Lung (tissue), 12 donors: ENCODE data around the gene DGKE. TPM values are rescaled to one million over a fixed set of nuclear protein-coding genes. Genes with fewer than 3 reads are reported as not detected.

Experiments used
- ATAC-seq: fragments of 200-7000 bp; cut with Tn5 transposase; one replicate; pipeline ENCODE4 v1.9.1; 2020; ENCODE audit warnings: moderate number of reproducible peaks; ENCODE audit not compliant: insufficient read depth, low FRiP score
- DNase-seq, 3 donors: peaks; one replicate each; pipeline ENCODE4 v3.0.0-alpha.2; 2013 to 2017
- H3K27ac ChIP-seq, 2 donors: one replicate each; pipeline ENCODE4 v1.5.1; 2013; ENCODE audit warnings: mild to moderate bottlenecking in 2 of 2, moderate library complexity in 2 of 2, control low read depth in 1 of 2, inconsistent platforms in 1 of 2, low read depth in 1 of 2, low read length in 1 of 2
- H3K27me3 ChIP-seq, 3 donors: one replicate each; pipeline ENCODE4 v1.5.1; 2013; ENCODE audit warnings: low read length in 2 of 3; ENCODE audit not compliant: control insufficient read depth in 3 of 3, insufficient read depth in 3 of 3
- H3K36me3 ChIP-seq, 4 donors: one replicate each; pipeline ENCODE4 v1.5.1; 2013; ENCODE audit warnings: low read length in 4 of 4, mild to moderate bottlenecking in 1 of 4, moderate library complexity in 1 of 4; ENCODE audit not compliant: control insufficient read depth in 4 of 4, insufficient read depth in 4 of 4
- H3K4me1 ChIP-seq, 5 donors: one replicate each; pipeline ENCODE4 v1.5.1; 2013; ENCODE audit warnings: low read length in 5 of 5, mild to moderate bottlenecking in 2 of 5, moderate library complexity in 1 of 5; ENCODE audit not compliant: control insufficient read depth in 5 of 5, insufficient read depth in 5 of 5
- H3K4me3 ChIP-seq: one replicate; pipeline ENCODE4 v1.5.1; 2013; ENCODE audit warnings: mild to moderate bottlenecking, control low read depth, moderate library complexity
- H3K9ac ChIP-seq, 2 donors: one replicate each; pipeline ENCODE4 v1.5.1; 2013; ENCODE audit warnings: low read length in 2 of 2, control low read depth in 1 of 2; ENCODE audit not compliant: insufficient read depth in 1 of 2
- H3K9me3 ChIP-seq, 4 donors: one replicate each; pipeline ENCODE4 v1.5.1; 2013; ENCODE audit warnings: low read length in 3 of 4, mild to moderate bottlenecking in 1 of 4, moderate library complexity in 1 of 4; ENCODE audit not compliant: control insufficient read depth in 4 of 4, insufficient read depth in 3 of 4
- WGBS, 2 donors: extraction: QIAGEN DNeasy Blood & Tissue Kit; methylation state at CpG; one replicate each; pipeline ENCODE4 v1.1.7; 2013; 5-methylcytosine and 5-hydroxymethylcytosine counted together
- polyA plus RNA-seq, 2 donors: library from polyadenylated mRNA; stranded (reverse); fragments of 200-250 nt; gene quantifications; one replicate each; pipeline ENCODE4 v1.2.1, GENCODE V29; 2013
- total RNA-seq, 2 donors: library from RNA; depleted of rRNA in 1 of 2; stranded (reverse); fragments of >200 nt in 1 of 2; gene quantifications; one replicate each; pipeline ENCODE4 v1.2.1, GENCODE V29; 2014 to 2021
- TF ChIP-seq, protein P1 (sequence below): IDR thresholded peaks from 2 replicates; pipeline ENCODE4 v1.5.1; 2012; ENCODE audit warnings: mild to moderate bottlenecking; ENCODE audit errors: control extremely low read depth, extremely low read depth
- donor health status: control.
- donor health status: control.
- donor health status: Bipolar disorder and iron deficiency.
- donor health status: healthy.
- donor health status: DM: yes; HTN: yes; CAD: no.

DGKE gene
- total and polyA plus RNA-seq, 4 donors: 1.5 to 38.2 (median 5.7) TPM

- Histone ChIP-seq H3K27ac (no peak overlapping the region), H3K36me3 (no peaks in the 10 kb centered on the region), H3K4me3 (no peak overlapping the region), H3K4me1 (peaks cover 0 to 3% (median 0%) of the 10 kb centered on the region in 5 donors), H3K27me3 (no peaks in the 10 kb centered on the region), H3K9me3 (no peaks in the 10 kb centered on the region), H3K9ac (no peak overlapping the region)
- 74 to 92% methylated on average over 4 of the region's 4 CpGs for WGBS, 2 donors
- DNase-seq: no peak
- TF ChIP-seq, protein P1, sequence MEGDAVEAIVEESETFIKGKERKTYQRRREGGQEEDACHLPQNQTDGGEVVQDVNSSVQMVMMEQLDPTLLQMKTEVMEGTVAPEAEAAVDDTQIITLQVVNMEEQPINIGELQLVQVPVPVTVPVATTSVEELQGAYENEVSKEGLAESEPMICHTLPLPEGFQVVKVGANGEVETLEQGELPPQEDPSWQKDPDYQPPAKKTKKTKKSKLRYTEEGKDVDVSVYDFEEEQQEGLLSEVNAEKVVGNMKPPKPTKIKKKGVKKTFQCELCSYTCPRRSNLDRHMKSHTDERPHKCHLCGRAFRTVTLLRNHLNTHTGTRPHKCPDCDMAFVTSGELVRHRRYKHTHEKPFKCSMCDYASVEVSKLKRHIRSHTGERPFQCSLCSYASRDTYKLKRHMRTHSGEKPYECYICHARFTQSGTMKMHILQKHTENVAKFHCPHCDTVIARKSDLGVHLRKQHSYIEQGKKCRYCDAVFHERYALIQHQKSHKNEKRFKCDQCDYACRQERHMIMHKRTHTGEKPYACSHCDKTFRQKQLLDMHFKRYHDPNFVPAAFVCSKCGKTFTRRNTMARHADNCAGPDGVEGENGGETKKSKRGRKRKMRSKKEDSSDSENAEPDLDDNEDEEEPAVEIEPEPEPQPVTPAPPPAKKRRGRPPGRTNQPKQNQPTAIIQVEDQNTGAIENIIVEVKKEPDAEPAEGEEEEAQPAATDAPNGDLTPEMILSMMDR: no peak
- no peak for ATAC-seq
Measured at GRCh38 chr17:56870081-56870651, 36.2 kb downstream of the DGKE start.

DNA sequence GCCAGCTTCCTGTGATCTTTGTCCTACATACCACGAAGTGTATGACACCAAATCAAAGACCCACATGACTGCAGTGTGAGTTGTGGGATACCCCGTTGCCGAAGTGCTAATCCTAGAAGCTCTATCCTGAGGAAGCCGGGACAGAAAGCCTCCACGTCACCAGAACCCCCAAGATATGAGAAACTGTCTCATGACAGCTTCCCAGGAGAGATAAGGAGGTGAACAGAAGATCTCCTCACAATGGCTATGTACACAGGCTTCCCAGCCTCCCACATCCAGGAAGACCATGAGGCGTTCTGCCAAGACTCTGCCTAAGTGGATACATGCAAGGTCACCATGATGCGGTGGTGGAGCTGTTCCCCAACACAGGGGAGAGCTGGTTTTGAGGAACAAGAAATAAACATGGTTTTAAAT lies 42.8 kb downstream of the DGKE start:
- Histone ChIP-seq H3K9ac (no peak overlapping the region), H3K27ac (no peak overlapping the region), H3K4me3 (no peak overlapping the region), H3K27me3 (no peaks in the 10 kb centered on the region), H3K9me3 (no peaks in the 10 kb centered on the region), H3K4me1 (no peaks in the 10 kb centered on the region), H3K36me3 (no peaks in the 10 kb centered on the region)
- DNase-seq (peak in 1 of 3 donors; percentile 6), ATAC-seq (no peak)
- TF ChIP-seq, protein P1: no peak
- 65 to 81% methylated on average over 7 of the region's 7 CpGs for WGBS, 2 donors

DNA sequence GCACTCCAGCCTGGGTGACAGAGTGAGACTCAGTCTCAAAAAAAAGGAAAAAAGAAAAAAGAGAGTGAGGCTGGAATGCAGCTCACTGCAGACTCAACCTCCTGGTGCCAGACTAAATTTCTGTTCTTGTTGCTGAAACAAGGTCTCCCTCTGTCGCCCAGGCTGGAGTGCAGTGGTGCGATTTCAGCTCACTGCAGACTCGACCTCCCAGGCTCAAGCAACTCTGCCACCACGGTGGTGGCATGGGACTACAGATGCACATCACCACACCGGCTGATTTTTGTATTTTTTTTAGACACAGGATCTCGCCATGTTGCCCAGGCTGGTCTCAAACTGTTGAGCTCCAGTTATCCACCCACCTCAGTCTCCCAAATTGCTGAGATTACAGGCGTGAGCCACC lies 45.3 kb downstream of the DGKE start:
- no peaks in the 10 kb centered on the region for H3K9me3 ChIP-seq
- TF ChIP-seq, protein P1: no peak
- 93 to 96% methylated on average over 7 of the region's 7 CpGs for WGBS, 2 donors
- no peak overlapping the region for H3K27ac ChIP-seq
- DNase-seq (no peak), ATAC-seq (no peak)
- no peaks in the 10 kb centered on the region for H3K27me3 ChIP-seq
- H3K4me3 ChIP-seq: no peak overlapping the region
- H3K4me1 ChIP-seq: no peaks in the 10 kb centered on the region
- no peak overlapping the region for H3K9ac ChIP-seq
- H3K36me3 ChIP-seq: no peaks in the 10 kb centered on the region

GRCh38 chr17:56880133-56880532 lies 46.2 kb downstream of the DGKE start:
- no peak for DNase-seq
- Histone ChIP-seq H3K27ac (no peak overlapping the region), H3K27me3 (no peaks in the 10 kb centered on the region), H3K36me3 (peaks cover 0 to 3% (median 0%) of the 10 kb centered on the region in 4 donors), H3K4me1 (no peaks in the 10 kb centered on the region), H3K9me3 (no peaks in the 10 kb centered on the region), H3K9ac (no peak overlapping the region), H3K4me3 (no peak overlapping the region)
- 52 to 62% methylated on average over 3 of the region's 3 CpGs for WGBS, 2 donors
- no peak for ATAC-seq
- TF ChIP-seq, protein P1: no peak
